Keratinocyte (primary cell): ENCODE data around the gene ARPP19.

Source experiments
- EZH2 ChIP-seq: IDR thresholded peaks from one replicate; pipeline ENCODE4 v1.6.1; 2012; ENCODE audit warnings: inconsistent platforms, mild to moderate bottlenecking, low read length, moderate library complexity
- TF ChIP-seq, protein P1 (sequence below), 3 experiments: IDR thresholded peaks in 1 of 3; conservative IDR thresholded peaks in 1 of 3; optimal IDR thresholded peaks in 1 of 3; 2 replicates in 2 of 3; 3 replicates in 1 of 3; pipeline versions ENCODE3 to v1.5.1; 2011; ENCODE audit warnings: low read length in 3 of 3, mild to moderate bottlenecking in 3 of 3, moderate library complexity in 2 of 3, control low read depth in 1 of 3, inconsistent platforms in 1 of 3; ENCODE audit not compliant: insufficient read depth in 2 of 3; ENCODE audit errors: extremely low read depth in 1 of 3

DNA sequence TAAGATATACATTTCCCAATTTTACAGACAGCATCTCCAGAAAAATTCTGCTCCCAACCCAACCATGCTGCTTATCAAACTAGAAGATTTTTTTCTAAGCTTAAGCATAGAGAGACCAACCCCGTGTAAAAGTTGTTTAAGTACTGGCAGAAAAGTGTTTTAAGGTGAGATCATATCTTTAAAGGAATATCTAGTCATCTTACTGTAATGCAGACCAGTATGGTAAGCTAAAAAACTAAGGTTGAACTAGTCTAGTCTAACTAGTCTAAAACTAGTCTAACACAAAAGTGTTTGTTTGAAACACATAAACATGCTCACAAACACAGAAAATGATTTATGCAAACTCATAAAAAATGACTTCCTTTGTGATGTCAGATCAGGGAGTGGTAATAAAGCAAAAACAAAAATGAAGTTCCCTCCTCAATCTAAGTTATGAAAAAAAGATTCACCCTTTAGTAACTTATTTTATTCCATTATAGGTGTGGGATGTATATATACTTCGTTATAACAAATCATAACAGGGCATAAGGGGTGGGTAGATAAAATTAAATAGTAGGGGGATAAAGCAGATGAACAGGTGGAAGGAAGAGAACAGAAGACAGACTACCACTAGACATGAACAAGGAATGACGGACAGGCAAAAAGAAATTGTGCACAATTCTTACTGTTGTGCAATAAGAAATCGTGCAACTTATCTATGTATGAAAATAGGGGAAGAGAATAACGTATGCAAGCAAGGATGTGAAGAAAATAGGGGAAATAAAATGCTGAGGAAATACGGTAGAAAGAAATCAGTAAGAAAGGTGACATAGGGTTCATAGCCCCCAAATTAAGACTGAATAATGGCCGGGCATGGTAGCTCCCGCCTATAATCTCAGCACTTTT is 50.1 kb downstream of the ARPP19 start:
- TF ChIP-seq, protein P1, sequence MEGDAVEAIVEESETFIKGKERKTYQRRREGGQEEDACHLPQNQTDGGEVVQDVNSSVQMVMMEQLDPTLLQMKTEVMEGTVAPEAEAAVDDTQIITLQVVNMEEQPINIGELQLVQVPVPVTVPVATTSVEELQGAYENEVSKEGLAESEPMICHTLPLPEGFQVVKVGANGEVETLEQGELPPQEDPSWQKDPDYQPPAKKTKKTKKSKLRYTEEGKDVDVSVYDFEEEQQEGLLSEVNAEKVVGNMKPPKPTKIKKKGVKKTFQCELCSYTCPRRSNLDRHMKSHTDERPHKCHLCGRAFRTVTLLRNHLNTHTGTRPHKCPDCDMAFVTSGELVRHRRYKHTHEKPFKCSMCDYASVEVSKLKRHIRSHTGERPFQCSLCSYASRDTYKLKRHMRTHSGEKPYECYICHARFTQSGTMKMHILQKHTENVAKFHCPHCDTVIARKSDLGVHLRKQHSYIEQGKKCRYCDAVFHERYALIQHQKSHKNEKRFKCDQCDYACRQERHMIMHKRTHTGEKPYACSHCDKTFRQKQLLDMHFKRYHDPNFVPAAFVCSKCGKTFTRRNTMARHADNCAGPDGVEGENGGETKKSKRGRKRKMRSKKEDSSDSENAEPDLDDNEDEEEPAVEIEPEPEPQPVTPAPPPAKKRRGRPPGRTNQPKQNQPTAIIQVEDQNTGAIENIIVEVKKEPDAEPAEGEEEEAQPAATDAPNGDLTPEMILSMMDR (optimal IDR thresholded peaks at IDR 0.05 in 1 of 3, IDR thresholded peaks at IDR 0.05 in 1 of 3, conservative IDR thresholded peaks at IDR 0.05 in 1 of 3; ENCODE audit: extremely low read depth in 1 of 3, insufficient read depth in 2 of 3, low read length in 3 of 3), result no peak
- TF ChIP-seq EZH2, result no peak
